ENCODE measurements around the gene PRR35.
"Not testable (repeated sequence)": the region's sequence is repeated elsewhere in the genome, so short reads cannot be mapped to it uniquely, and the experiment has no call there.

PRR35 gene

GRCh38 chr16:596736-597060, 36.5 kb downstream of the PRR35 start:
- DNase-seq (ENCODE audit: extremely low read depth, low read depth), result no peak

GRCh38 chr16:597655-598054, 37.5 kb downstream of the PRR35 start:
- not testable (repeated sequence) for DNase-seq (ENCODE audit: extremely low read depth, low read depth)

More at GRCh38 chr16:596736-597060, 36.5 kb downstream of the PRR35 start:
- no peak for TF ChIP-seq CTCF (IDR thresholded peaks at IDR 0.05; ENCODE audit: low read depth, low read length)

- DNase-seq (ENCODE audit: extremely low read depth, low read depth), result no peak
- no peak for TF ChIP-seq CTCF (IDR thresholded peaks at IDR 0.05; ENCODE audit: low read depth, low read length)
Observed at GRCh38 chr16:598823-599739, 38.9 kb downstream of the PRR35 start.

DNA sequence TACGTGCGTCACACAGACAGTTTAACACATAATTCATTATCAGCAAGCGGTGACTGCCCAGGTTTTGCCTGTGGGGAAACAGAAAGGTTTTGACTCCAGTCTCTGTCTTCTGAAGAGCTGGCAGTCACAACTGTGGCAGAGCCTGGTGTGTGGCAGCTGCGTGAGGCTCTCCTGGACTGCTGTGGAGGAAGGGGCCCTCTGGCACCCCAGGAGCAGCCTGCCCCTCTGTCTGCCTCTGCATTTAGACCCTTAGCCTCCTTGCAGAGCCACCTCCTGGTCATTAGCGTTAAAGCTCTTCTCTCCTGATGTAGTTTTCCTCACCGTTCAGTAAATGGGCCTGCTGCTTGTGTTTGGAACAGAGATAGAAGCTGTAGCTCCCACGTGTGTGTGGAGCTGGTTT, 40.6 kb downstream of the PRR35 start:
- TF ChIP-seq CTCF (IDR thresholded peaks at IDR 0.05; ENCODE audit: low read depth, low read length), result no peak; the same call in none of the 2 replicates
- no peak for DNase-seq (ENCODE audit: extremely low read depth, low read depth)

GRCh38 chr16:603933-604332, 43.7 kb downstream of the PRR35 start:
- no peak for TF ChIP-seq CTCF (IDR thresholded peaks at IDR 0.05; ENCODE audit: low read depth, low read length)
- DNase-seq (ENCODE audit: extremely low read depth, low read depth), result no peak

GRCh38 chr16:606656-607307, 46.6 kb downstream of the PRR35 start:
- no peak for DNase-seq (ENCODE audit: extremely low read depth, low read depth)

GRCh38 chr16:608019-608418, 47.8 kb downstream of the PRR35 start:
- no peak for DNase-seq (ENCODE audit: extremely low read depth, low read depth)
- no peak for TF ChIP-seq CTCF (IDR thresholded peaks at IDR 0.05; ENCODE audit: low read depth, low read length)

More at GRCh38 chr16:606656-607307, 46.6 kb downstream of the PRR35 start:
- TF ChIP-seq CTCF (IDR thresholded peaks at IDR 0.05; ENCODE audit: low read depth, low read length), result no peak

All from AG09319 (cell line).